ENCODE data around the gene TBC1D1. TPM values are rescaled to one million over a fixed set of nuclear protein-coding genes. Genes with fewer than 3 reads are reported as not detected.

The TBC1D1 gene
- total and polyA plus RNA-seq, 2 experiments from 2014 or later, result 53.9 to 151 TPM

- Histone ChIP-seq H3K27me3 (ENCODE audit: insufficient read depth) (no peaks in the 10 kb centered on the region), H3K9me2 (ENCODE audit: insufficient read depth) (no peaks in the 10 kb centered on the region), H3K36me3 (ENCODE audit: insufficient read depth) (no peaks in the 10 kb centered on the region), H3K4me1 (ENCODE audit: insufficient read depth) (peaks cover 56% of the 10 kb centered on the region), H2AFZ (no peak overlapping the region), H3K27ac (ENCODE audit: low read depth) (peak overlapping the region; percentile 8; the same call in 1 of the 2 replicates), H4K20me1 (replicated peaks; ENCODE audit: insufficient read depth) (peaks cover 7% of the 10 kb centered on the region), H3F3A (replicated peaks; ENCODE audit: low read depth) (peaks cover 4% of the 10 kb centered on the region), H3K4me2 (peak overlapping the region; percentile 7; the same call in 1 of the 2 replicates), H3K79me2 (replicated peaks; ENCODE audit: insufficient read depth) (peaks cover 94% of the 10 kb centered on the region), H3K4me3 (no peak overlapping the region; the same call in 1 of the 2 replicates)
- Mint-ChIP-seq H3K9me3 (no peaks in the 10 kb centered on the region), H3K4me3 (no peak overlapping the region), H3K27ac (peak overlapping the region; percentile 32; the same call in 1 of the 2 replicates), H3K27me3 (ENCODE audit: insufficient read depth, low read depth, poor library complexity) (peaks cover 6% of the 10 kb centered on the region), H3K4me1 (peaks cover 59% of the 10 kb centered on the region), H3K36me3 (ENCODE audit: low read depth) (no peaks in the 10 kb centered on the region)
- no peak for DNase-seq (ENCODE audit: low spot score)
- TF ChIP-seq, protein P1, sequence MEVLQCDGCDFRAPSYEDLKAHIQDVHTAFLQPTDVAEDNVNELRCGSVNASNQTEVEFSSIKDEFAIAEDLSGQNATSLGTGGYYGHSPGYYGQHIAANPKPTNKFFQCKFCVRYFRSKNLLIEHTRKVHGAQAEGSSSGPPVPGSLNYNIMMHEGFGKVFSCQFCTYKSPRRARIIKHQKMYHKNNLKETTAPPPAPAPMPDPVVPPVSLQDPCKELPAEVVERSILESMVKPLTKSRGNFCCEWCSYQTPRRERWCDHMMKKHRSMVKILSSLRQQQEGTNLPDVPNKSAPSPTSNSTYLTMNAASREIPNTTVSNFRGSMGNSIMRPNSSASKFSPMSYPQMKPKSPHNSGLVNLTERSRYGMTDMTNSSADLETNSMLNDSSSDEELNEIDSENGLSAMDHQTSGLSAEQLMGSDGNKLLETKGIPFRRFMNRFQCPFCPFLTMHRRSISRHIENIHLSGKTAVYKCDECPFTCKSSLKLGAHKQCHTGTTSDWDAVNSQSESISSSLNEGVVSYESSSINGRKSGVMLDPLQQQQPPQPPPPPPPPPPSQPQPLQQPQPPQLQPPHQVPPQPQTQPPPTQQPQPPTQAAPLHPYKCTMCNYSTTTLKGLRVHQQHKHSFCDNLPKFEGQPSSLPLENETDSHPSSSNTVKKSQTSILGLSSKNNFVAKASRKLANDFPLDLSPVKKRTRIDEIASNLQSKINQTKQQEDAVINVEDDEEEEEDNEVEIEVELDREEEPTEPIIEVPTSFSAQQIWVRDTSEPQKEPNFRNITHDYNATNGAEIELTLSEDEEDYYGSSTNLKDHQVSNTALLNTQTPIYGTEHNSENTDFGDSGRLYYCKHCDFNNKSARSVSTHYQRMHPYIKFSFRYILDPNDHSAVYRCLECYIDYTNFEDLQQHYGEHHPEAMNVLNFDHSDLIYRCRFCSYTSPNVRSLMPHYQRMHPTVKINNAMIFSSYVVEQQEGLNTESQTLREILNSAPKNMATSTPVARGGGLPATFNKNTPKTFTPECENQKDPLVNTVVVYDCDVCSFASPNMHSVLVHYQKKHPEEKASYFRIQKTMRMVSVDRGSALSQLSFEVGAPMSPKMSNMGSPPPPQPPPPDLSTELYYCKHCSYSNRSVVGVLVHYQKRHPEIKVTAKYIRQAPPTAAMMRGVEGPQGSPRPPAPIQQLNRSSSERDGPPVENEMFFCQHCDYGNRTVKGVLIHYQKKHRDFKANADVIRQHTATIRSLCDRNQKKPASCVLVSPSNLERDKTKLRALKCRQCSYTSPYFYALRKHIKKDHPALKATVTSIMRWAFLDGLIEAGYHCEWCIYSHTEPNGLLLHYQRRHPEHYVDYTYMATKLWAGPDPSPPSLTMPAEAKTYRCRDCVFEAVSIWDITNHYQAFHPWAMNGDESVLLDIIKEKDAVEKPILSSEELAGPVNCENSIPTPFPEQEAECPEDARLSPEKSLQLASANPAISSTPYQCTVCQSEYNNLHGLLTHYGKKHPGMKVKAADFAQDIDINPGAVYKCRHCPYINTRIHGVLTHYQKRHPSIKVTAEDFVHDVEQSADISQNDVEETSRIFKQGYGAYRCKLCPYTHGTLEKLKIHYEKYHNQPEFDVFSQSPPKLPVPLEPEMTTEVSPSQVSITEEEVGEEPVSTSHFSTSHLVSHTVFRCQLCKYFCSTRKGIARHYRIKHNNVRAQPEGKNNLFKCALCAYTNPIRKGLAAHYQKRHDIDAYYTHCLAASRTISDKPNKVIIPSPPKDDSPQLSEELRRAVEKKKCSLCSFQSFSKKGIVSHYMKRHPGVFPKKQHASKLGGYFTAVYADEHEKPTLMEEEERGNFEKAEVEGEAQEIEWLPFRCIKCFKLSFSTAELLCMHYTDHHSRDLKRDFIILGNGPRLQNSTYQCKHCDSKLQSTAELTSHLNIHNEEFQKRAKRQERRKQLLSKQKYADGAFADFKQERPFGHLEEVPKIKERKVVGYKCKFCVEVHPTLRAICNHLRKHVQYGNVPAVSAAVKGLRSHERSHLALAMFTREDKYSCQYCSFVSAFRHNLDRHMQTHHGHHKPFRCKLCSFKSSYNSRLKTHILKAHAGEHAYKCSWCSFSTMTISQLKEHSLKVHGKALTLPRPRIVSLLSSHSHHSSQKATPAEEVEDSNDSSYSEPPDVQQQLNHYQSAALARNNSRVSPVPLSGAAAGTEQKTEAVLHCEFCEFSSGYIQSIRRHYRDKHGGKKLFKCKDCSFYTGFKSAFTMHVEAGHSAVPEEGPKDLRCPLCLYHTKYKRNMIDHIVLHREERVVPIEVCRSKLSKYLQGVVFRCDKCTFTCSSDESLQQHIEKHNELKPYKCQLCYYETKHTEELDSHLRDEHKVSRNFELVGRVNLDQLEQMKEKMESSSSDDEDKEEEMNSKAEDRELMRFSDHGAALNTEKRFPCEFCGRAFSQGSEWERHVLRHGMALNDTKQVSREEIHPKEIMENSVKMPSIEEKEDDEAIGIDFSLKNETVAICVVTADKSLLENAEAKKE (CRISPR knock-in tag; IDR thresholded peaks at IDR 0.05), result no peak
- TF ChIP-seq, protein P2, sequence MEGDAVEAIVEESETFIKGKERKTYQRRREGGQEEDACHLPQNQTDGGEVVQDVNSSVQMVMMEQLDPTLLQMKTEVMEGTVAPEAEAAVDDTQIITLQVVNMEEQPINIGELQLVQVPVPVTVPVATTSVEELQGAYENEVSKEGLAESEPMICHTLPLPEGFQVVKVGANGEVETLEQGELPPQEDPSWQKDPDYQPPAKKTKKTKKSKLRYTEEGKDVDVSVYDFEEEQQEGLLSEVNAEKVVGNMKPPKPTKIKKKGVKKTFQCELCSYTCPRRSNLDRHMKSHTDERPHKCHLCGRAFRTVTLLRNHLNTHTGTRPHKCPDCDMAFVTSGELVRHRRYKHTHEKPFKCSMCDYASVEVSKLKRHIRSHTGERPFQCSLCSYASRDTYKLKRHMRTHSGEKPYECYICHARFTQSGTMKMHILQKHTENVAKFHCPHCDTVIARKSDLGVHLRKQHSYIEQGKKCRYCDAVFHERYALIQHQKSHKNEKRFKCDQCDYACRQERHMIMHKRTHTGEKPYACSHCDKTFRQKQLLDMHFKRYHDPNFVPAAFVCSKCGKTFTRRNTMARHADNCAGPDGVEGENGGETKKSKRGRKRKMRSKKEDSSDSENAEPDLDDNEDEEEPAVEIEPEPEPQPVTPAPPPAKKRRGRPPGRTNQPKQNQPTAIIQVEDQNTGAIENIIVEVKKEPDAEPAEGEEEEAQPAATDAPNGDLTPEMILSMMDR (conservative IDR thresholded peaks at IDR 0.05; ENCODE audit: low read depth in 2 of 2), result peak in 1 of 2 experiments; percentile 12; a peak in 1 of 4 replicates
- peak; percentile 51 for ATAC-seq
Observed at GRCh38 chr4:37982736-37983135, 91.9 kb downstream of the TBC1D1 start.

DNA sequence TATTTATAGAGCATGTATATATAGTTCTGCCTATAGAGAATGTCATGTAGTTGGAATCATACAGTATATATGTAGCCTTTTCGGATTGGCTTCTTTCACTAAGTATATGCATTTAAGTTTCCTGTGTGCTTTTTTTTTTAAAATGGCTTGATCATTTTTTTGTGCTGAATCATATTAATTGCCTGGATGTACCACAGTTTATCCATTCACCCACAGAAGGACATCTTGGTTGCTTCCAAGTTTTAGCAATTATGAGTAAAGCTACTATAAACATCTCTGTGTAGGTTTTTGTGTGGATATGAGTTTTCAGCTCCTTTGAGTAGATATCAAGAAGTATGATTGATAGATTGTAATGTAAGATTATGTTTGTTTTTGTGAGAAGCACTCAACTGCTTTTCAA is 93.1 kb downstream of the TBC1D1 start:
- Mint-ChIP-seq H3K4me3 (no peak overlapping the region), H3K27ac (no peak overlapping the region), H3K27me3 (ENCODE audit: insufficient read depth, low read depth, poor library complexity) (peaks cover 7% of the 10 kb centered on the region), H3K4me1 (peaks cover 67% of the 10 kb centered on the region), H3K9me3 (no peaks in the 10 kb centered on the region), H3K36me3 (ENCODE audit: low read depth) (no peaks in the 10 kb centered on the region)
- Histone ChIP-seq H3K79me2 (replicated peaks; ENCODE audit: insufficient read depth) (peaks cover 84% of the 10 kb centered on the region), H3K36me3 (ENCODE audit: insufficient read depth) (no peaks in the 10 kb centered on the region), H4K20me1 (replicated peaks; ENCODE audit: insufficient read depth) (peaks cover 7% of the 10 kb centered on the region), H3K27me3 (ENCODE audit: insufficient read depth) (no peaks in the 10 kb centered on the region), H3K4me1 (ENCODE audit: insufficient read depth) (peaks cover 54% of the 10 kb centered on the region), H3F3A (replicated peaks; ENCODE audit: low read depth) (no peaks in the 10 kb centered on the region), H2AFZ (no peak overlapping the region), H3K4me2 (no peak overlapping the region), H3K9me2 (ENCODE audit: insufficient read depth) (no peaks in the 10 kb centered on the region), H3K4me3 (no peak overlapping the region), H3K27ac (ENCODE audit: low read depth) (no peak overlapping the region)
- DNase-seq (ENCODE audit: low spot score) (no peak), ATAC-seq (no peak)
- TF ChIP-seq CREB1 (CRISPR knock-in tag; IDR thresholded peaks at IDR 0.05; ENCODE audit: low read depth) (no peak), ZNF114 (CRISPR knock-in tag; IDR thresholded peaks at IDR 0.05) (no peak), ZNF331 (CRISPR knock-in tag; IDR thresholded peaks at IDR 0.05; ENCODE audit: low read depth) (no peak), EZH2phosphoT487 (IDR thresholded peaks at IDR 0.05; ENCODE audit: unreplicated experiment) (no peak), JUNB (IDR thresholded peaks at IDR 0.05; ENCODE audit: unreplicated experiment) (no peak)
- TF ChIP-seq, protein P2 (conservative IDR thresholded peaks at IDR 0.05; ENCODE audit: low read depth in 2 of 2), result no peak

Data from GM23338 (cell line).